GM21367 (cell line): Measurements from ENCODE around the gene ITGA7.
A peak's percentile ranks its signal among the peaks of the same experiment; 100 is the strongest.

ENCODE experiments used
- ATAC-seq: cut with Tn5 transposase; IDR thresholded peaks from one replicate; pipeline ENCODE4 v1.9.1; 2021; ENCODE audit not compliant: unreplicated experiment

The ITGA7 gene

GRCh38 chr12:55733858-55734257 lies 26.2 kb upstream of the ITGA7 start:
- no peak for ATAC-seq

- no peak for ATAC-seq
These were observed 25.4 kb upstream of the ITGA7 start for GRCh38 chr12:55733021-55733555.

GRCh38 chr12:55732288-55732687 lies 24.6 kb upstream of the ITGA7 start:
- ATAC-seq = no peak

- ATAC-seq = peak; percentile 33
These were observed 22.4 kb upstream of the ITGA7 start for GRCh38 chr12:55729819-55730818.

- peak; percentile 47 for ATAC-seq
These were observed 21.5 kb upstream of the ITGA7 start, which contains the start of gene CD63 for GRCh38 chr12:55728939-55729818. Gene CD63 (minus strand): TSS chr12:55729009. CDS start chr12:55728341, 668 bp downstream.

GRCh38 chr12:55728186-55728938 lies 20.7 kb upstream of the ITGA7 start:
- ATAC-seq = peak; percentile 7

- ATAC-seq = no peak
These were observed 20.0 kb upstream of the ITGA7 start for GRCh38 chr12:55727643-55728185.

- ATAC-seq = no peak
These were observed 19.3 kb upstream of the ITGA7 start for GRCh38 chr12:55726971-55727370.

- ATAC-seq = no peak
These were observed 17.9 kb upstream of the ITGA7 start for GRCh38 chr12:55725556-55725955.

GRCh38 chr12:55724940-55725309 lies 17.2 kb upstream of the ITGA7 start:
- ATAC-seq = no peak

- ATAC-seq = no peak
These were observed 16.7 kb upstream of the ITGA7 start for GRCh38 chr12:55724226-55724939.

GRCh38 chr12:55723516-55724225 lies 16.0 kb upstream of the ITGA7 start:
- ATAC-seq = no peak

GRCh38 chr12:55722948-55723347 lies 15.2 kb upstream of the ITGA7 start:
- no peak for ATAC-seq

- ATAC-seq = no peak
These were observed 14.0 kb upstream of the ITGA7 start for GRCh38 chr12:55721601-55722213.

GRCh38 chr12:55720894-55721444 lies 13.3 kb upstream of the ITGA7 start:
- ATAC-seq = no peak

GRCh38 chr12:55720071-55720564 lies 12.4 kb upstream of the ITGA7 start, which contains the start of gene RDH5:
Gene RDH5 (plus strand): TSS chr12:55720393. CDS start chr12:55721185, 792 bp downstream.
- no peak for ATAC-seq

- no peak for ATAC-seq
These were observed 11.7 kb upstream of the ITGA7 start for GRCh38 chr12:55719371-55719770.
